WTC11 (cell line): ENCODE measurements around the gene ZNF813. TPM values are rescaled to one million over a fixed set of nuclear protein-coding genes. Genes with fewer than 3 reads are reported as not detected.
"Not testable (repeated sequence)": the region's sequence is repeated elsewhere in the genome, so short reads cannot be mapped to it uniquely, and the experiment has no call there.

Source experiments
- ATAC-seq: fragments of 200-7000 bp; cut with Tn5 transposase; 2 replicates; pipeline ENCODE4 v1.10.0; 2021; ENCODE audit warnings: mild to moderate bottlenecking, moderate library complexity
- CTCF ChIA-PET: fragments of 300-600 bp; sonication (Branson Sonifier 250); formaldehyde crosslinking; loops from one replicate; lab custom pipeline; 2021; ENCODE audit warnings: antibody characterized with exemption; lab: Charles Lee
- POLR2A ChIA-PET: fragments of 350-600 bp; sonication (Branson Sonifier 250); formaldehyde crosslinking; loops from one replicate; lab custom pipeline; 2021; ENCODE audit warnings: antibody characterized with exemption; lab: Charles Lee
- DNase-seq: peaks from one replicate; pipeline ENCODE4 v3.0.0; 2021; ENCODE audit warnings: low spot score
- H3K27ac Mint-ChIP-seq: 2 replicates; pipeline ENCODE4 v1.8.0; 2021; ENCODE audit warnings: mixed read lengths
- H3K27me3 Mint-ChIP-seq: 2 replicates; pipeline ENCODE4 v1.8.0; 2021; ENCODE audit warnings: low read depth, mild to moderate bottlenecking, moderate library complexity, mixed read lengths
- H3K36me3 Mint-ChIP-seq: 2 replicates; pipeline ENCODE4 v1.8.0; 2021; ENCODE audit warnings: mixed read lengths
- H3K4me1 Mint-ChIP-seq: 2 replicates; pipeline ENCODE4 v1.8.0; 2022; ENCODE audit warnings: mixed read lengths
- H3K4me3 Mint-ChIP-seq: 2 replicates; pipeline ENCODE4 v1.8.0; 2021; ENCODE audit warnings: mild to moderate bottlenecking, moderate library complexity, mixed read lengths
- H3K9me3 Mint-ChIP-seq: 2 replicates; pipeline ENCODE4 v1.8.0; 2021; ENCODE audit warnings: mixed read lengths
- CDX4 ChIP-seq: fragments of 250-450 bp; sonication (Bioruptor Pico); IDR thresholded peaks from 2 replicates; pipeline ENCODE4 v1.9.0; 2021; ENCODE audit warnings: moderate library complexity, mild to moderate bottlenecking, inconsistent platforms, borderline replicate concordance
- CREB1 ChIP-seq: sonication (generic); formaldehyde crosslinking; IDR thresholded peaks from 2 replicates; pipeline ENCODE4 v1.8.0; 2023; ENCODE audit warnings: mild to moderate bottlenecking, missing genetic modification reagents
- CREM ChIP-seq: sonication (generic); formaldehyde crosslinking; IDR thresholded peaks from 2 replicates; pipeline ENCODE4 v1.8.1; 2022; ENCODE audit warnings: mild to moderate bottlenecking, missing genetic modification reagents, moderate library complexity
- ERG ChIP-seq: fragments of 250-450 bp; sonication (Bioruptor Pico); IDR thresholded peaks from 2 replicates; pipeline ENCODE4 v1.8.0; 2021; ENCODE audit warnings: mild to moderate bottlenecking
- ESRRA ChIP-seq: sonication (generic); formaldehyde crosslinking; IDR thresholded peaks from 2 replicates; pipeline ENCODE4 v1.8.1; 2022; ENCODE audit warnings: mild to moderate bottlenecking, missing genetic modification reagents, borderline replicate concordance
- PRDM15 ChIP-seq: sonication (generic); formaldehyde crosslinking; IDR thresholded peaks from 2 replicates; pipeline ENCODE4 v1.8.0; 2022; ENCODE audit warnings: missing genetic modification reagents
- TCF7 ChIP-seq: sonication (generic); formaldehyde crosslinking; IDR thresholded peaks from 2 replicates; pipeline ENCODE4 v1.8.0; 2022; ENCODE audit warnings: mild to moderate bottlenecking, low read depth, missing genetic modification reagents, moderate library complexity
- TEAD1 ChIP-seq: sonication (generic); formaldehyde crosslinking; IDR thresholded peaks from 2 replicates; pipeline ENCODE4 v1.8.0; 2022; ENCODE audit warnings: mild to moderate bottlenecking, missing genetic modification reagents
- ZBTB43 ChIP-seq: sonication (generic); formaldehyde crosslinking; IDR thresholded peaks from 2 replicates; pipeline ENCODE4 v1.8.1; 2023; ENCODE audit warnings: mild to moderate bottlenecking, missing genetic modification reagents
- ZNF121 ChIP-seq: sonication (generic); formaldehyde crosslinking; IDR thresholded peaks from 2 replicates; pipeline ENCODE4 v1.8.0; 2023; ENCODE audit warnings: missing genetic modification reagents
- ZNF263 ChIP-seq: sonication (generic); formaldehyde crosslinking; IDR thresholded peaks from 2 replicates; pipeline ENCODE4 v1.8.1; 2022; ENCODE audit warnings: low read depth, mild to moderate bottlenecking, moderate library complexity, missing genetic modification reagents
- ZNF317 ChIP-seq: sonication (generic); formaldehyde crosslinking; IDR thresholded peaks from 2 replicates; pipeline ENCODE4 v1.8.1; 2023; ENCODE audit warnings: low read depth, mild to moderate bottlenecking, moderate library complexity, missing genetic modification reagents, borderline replicate concordance
- total RNA-seq: library from RNA; stranded (reverse); gene quantifications from 3 replicates; pipeline ENCODE4 v1.2.3, GENCODE V29; 2021

ZNF813 gene
- total RNA-seq, 1 experiment from 2014 or later = 17.5 TPM

- ATAC-seq = no peak
- peak overlapping the region; percentile 50 for H3K27ac Mint-ChIP-seq
- TF ChIP-seq ZNF317 (CRISPR knock-in tag) (no peak), ERG (CRISPR knock-in tag) (no peak), TEAD1 (no peak), ZNF263 (no peak), CREM (CRISPR knock-in tag) (no peak), ZBTB43 (CRISPR knock-in tag) (no peak)
- ChIA-PET POLR2A (no interaction called here), CTCF (interaction anchor here (0.5 to 3.8 kb wide), 2 partner anchors 51 to 360 kb away, joined by 3 to 44 read pairs; no protein-coding TSS in a partner anchor)
- no peaks in the 10 kb centered on the region for H3K27me3 Mint-ChIP-seq
- no peak overlapping the region for H3K4me3 Mint-ChIP-seq
- peaks cover 1% of the 10 kb centered on the region for H3K9me3 Mint-ChIP-seq
- DNase-seq = no peak
- no peaks in the 10 kb centered on the region for H3K36me3 Mint-ChIP-seq
- H3K4me1 Mint-ChIP-seq = peaks cover 23% of the 10 kb centered on the region
Measured at GRCh38 chr19:53422551-53422950, 45.0 kb upstream of the ZNF813 start.

GRCh38 chr19:53423074-53423473 is 44.5 kb upstream of the ZNF813 start:
- POLR2A ChIA-PET, H3K9me3 Mint-ChIP-seq, DNase-seq, H3K27ac Mint-ChIP-seq, H3K27me3 Mint-ChIP-seq, H3K36me3 Mint-ChIP-seq: not testable (repeated sequence)
- CTCF ChIA-PET = interaction anchor here (0.6 to 3.8 kb wide), 10 partner anchors 28 to 323 kb away, joined by 3 to 44 read pairs (median 16); partner anchors contain the start of genes ZNF765 and ZNF845
- Mint-ChIP-seq H3K4me1 (peaks cover 23% of the 10 kb centered on the region), H3K4me3 (peak overlapping the region; percentile 29; the same call in 1 of the 2 replicates)
- ATAC-seq = peak; percentile 84

GRCh38 chr19:53423680-53424079 is 43.9 kb upstream of the ZNF813 start:
- H3K9me3 Mint-ChIP-seq, H3K27ac Mint-ChIP-seq, H3K36me3 Mint-ChIP-seq, H3K27me3 Mint-ChIP-seq, POLR2A ChIA-PET: not testable (repeated sequence)
- peak; percentile 73 for TF ChIP-seq PRDM15 (CRISPR knock-in tag)
- H3K4me1 Mint-ChIP-seq = peaks cover 23% of the 10 kb centered on the region
- DNase-seq (peak; percentile 36), ATAC-seq (peak; percentile 58)
- peak overlapping the region; percentile 38 for H3K4me3 Mint-ChIP-seq
- CTCF ChIA-PET = interaction anchor here (0.6 to 3.8 kb wide), 12 partner anchors 9 to 323 kb away, joined by 3 to 44 read pairs (median 9); partner anchors contain the start of genes ZNF765 and ZNF845

GRCh38 chr19:53424968-53425597 is 42.5 kb upstream of the ZNF813 start:
- ChIA-PET CTCF (interaction anchor here (0.5 to 3.8 kb wide), 51 partner anchors 8 to 474 kb away, joined by 3 to 44 read pairs (median 4); partner anchors contain the start of genes ZNF765 and ZNF845), POLR2A (interaction anchor here (1.0 to 1.2 kb wide), 2 partner anchors 95 to 170 kb away, joined by 3 to 6 read pairs; no protein-coding TSS in a partner anchor)
- peak overlapping the region; percentile 72 for H3K27ac Mint-ChIP-seq
- H3K36me3 Mint-ChIP-seq = peaks cover 3% of the 10 kb centered on the region; the same call in 1 of the 2 replicates
- H3K4me1 Mint-ChIP-seq = peaks cover 23% of the 10 kb centered on the region
- no peaks in the 10 kb centered on the region for H3K27me3 Mint-ChIP-seq
- H3K9me3 Mint-ChIP-seq = no peaks in the 10 kb centered on the region
- no peak overlapping the region for H3K4me3 Mint-ChIP-seq
- peak; percentile 85 for DNase-seq
- ATAC-seq = peak; percentile 82
- TF ChIP-seq CREB1 (CRISPR knock-in tag) (no peak), ZBTB43 (CRISPR knock-in tag) (no peak), ESRRA (CRISPR knock-in tag) (no peak), ZNF121 (CRISPR knock-in tag) (0 out of 2 replicates have a peak, but pooled peaks have one; percentile 17), TCF7 (CRISPR knock-in tag) (no peak), PRDM15 (CRISPR knock-in tag) (peak; percentile 69), CDX4 (CRISPR knock-in tag) (no peak)
